Esophagus muscularis mucosa (tissue), 4 donors: ENCODE results near the gene COG7. TPM values are rescaled to one million over a fixed set of nuclear protein-coding genes. Genes with fewer than 3 reads are reported as not detected.

Experiments used
- DNase-seq: peaks from one replicate; pipeline ENCODE4 v3.0.0-alpha.2; 2017; ENCODE audit errors: extremely low spot score
- H3K27ac ChIP-seq, 4 donors: fragments of 200-600 bp; sonication (generic); replicated peaks in 1 of 4; 1 replicate in 3 of 4; 2 replicates in 1 of 4; pipeline ENCODE4 v1.5.1; 2016 to 2019; ENCODE audit warnings: mild to moderate bottlenecking in 1 of 4
- H3K27me3 ChIP-seq, 4 donors: fragments of 200-600 bp; sonication (generic); one replicate each; pipeline versions ENCODE4 v1.5.1 to v1.6.0; 2016 to 2019
- H3K36me3 ChIP-seq, 4 donors: fragments of 200-600 bp; sonication (generic); one replicate each; pipeline ENCODE4 v1.5.1; 2016 to 2019
- H3K4me1 ChIP-seq, 4 donors: fragments of 200-600 bp; sonication (generic); one replicate each; pipeline ENCODE4 v1.5.1; 2016 to 2019
- H3K4me3 ChIP-seq, 4 donors: fragments of 200-600 bp; sonication (generic); 1 replicate in 2 of 4; 2 replicates in 2 of 4; pipeline ENCODE4 v1.5.1; 2016 to 2019; ENCODE audit warnings: mild to moderate bottlenecking in 4 of 4, moderate library complexity in 1 of 4
- H3K9me3 ChIP-seq, 4 donors: fragments of 200-600 bp; sonication (generic); 1 replicate in 3 of 4; 2 replicates in 1 of 4; pipeline ENCODE4 v1.5.1; 2016 to 2019
- CTCF ChIP-seq, 3 experiments: fragments of 200-600 bp in 2 of 3; fragments of 450-650 bp in 1 of 3; sonication (generic) in 2 of 3; IDR thresholded peaks; one replicate each; pipeline ENCODE4 v1.5.1; 2017 to 2019; ENCODE audit warnings: antibody characterized with exemption in 3 of 3, mild to moderate bottlenecking in 2 of 3, moderate library complexity in 1 of 3
- EP300 ChIP-seq: sonication (generic); formaldehyde crosslinking; IDR thresholded peaks from one replicate; pipeline ENCODE4 v1.6.1; 2017; ENCODE audit warnings: antibody characterized with exemption
- POLR2A ChIP-seq: fragments of 450-650 bp; IDR thresholded peaks from one replicate; pipeline ENCODE4 v1.6.1; 2017; ENCODE audit warnings: antibody characterized with exemption, moderate library complexity, mild to moderate bottlenecking, low read depth
- POLR2AphosphoS5 ChIP-seq, 2 donors: sonication (generic); formaldehyde crosslinking; IDR thresholded peaks; one replicate each; pipeline ENCODE4 v1.6.1; 2017; ENCODE audit warnings: antibody characterized with exemption in 2 of 2
- WGBS: methylation state at CpG from one replicate; pipeline ENCODE4 v1.1.5; 2018; 5-methylcytosine and 5-hydroxymethylcytosine counted together
- intact Hi-C: fragments of 100-400 bp; cut with DNase I; formaldehyde crosslinking; loops from one replicate; pipeline ENCODE4 v1.15.1; 2023
- small RNA-seq, 3 donors: library from RNA; depleted of rRNA; stranded (forward); fragments of <200 nt; gene quantifications; one replicate each; pipeline ENCODE3, GENCODE V24; 2016
- total RNA-seq, 4 donors: library from RNA; depleted of rRNA; stranded (reverse); fragments of >200 nt; gene quantifications; one replicate each; pipeline versions ENCODE4 v1.1.0 to v1.2.1, GENCODE V29; 2016

The COG7 gene
- total RNA-seq, 4 donors from 2014 or later: 11.9 to 23.7 (median 15.1) TPM

DNA sequence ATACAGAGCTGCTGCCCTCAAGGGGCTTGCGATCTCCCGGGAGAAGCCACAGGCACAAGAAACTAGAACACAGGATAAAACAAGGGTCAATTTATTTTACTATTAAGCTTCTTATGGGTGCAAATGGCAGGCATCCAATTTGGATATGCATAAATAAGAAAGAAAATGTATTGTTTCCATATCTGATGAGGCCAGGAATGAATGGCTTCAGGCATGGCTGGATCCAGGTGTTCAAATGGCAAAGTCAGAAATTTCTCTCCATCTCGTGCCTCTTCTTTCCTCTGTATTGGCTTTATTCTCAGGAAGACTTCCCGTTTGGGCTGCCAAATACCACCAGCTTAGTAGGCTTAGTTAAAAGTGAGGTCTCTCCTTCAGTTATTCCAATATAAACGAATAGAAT is 107.8 kb downstream of the COG7 start:
- H3K27ac ChIP-seq: no peak overlapping the region
- TF ChIP-seq EP300: no peak
- TF ChIP-seq POLR2A: no peak
- no peak for TF ChIP-seq CTCF (IDR thresholded peaks at IDR 0.05)
- no peak for TF ChIP-seq POLR2AphosphoS5 (IDR thresholded peaks at IDR 0.05)
- 78% methylated on average over 5 of the region's 5 CpGs for WGBS
- no peak overlapping the region for H3K4me3 ChIP-seq
- no peaks in the 10 kb centered on the region for H3K36me3 ChIP-seq
- no peaks in the 10 kb centered on the region for H3K9me3 ChIP-seq
- intact Hi-C loops: no loop called here
- no peak for DNase-seq
- H3K27me3 ChIP-seq: peaks cover 0 to 10% (median 0%) of the 10 kb centered on the region in 4 donors
- no peaks in the 10 kb centered on the region for H3K4me1 ChIP-seq

GRCh38 chr16:23343643-23344612 is 109.1 kb downstream of the COG7 start:
- peaks cover 0 to 10% (median 0%) of the 10 kb centered on the region in 4 donors for H3K27me3 ChIP-seq
- no peak for TF ChIP-seq EP300
- TF ChIP-seq POLR2A: no peak
- TF ChIP-seq POLR2AphosphoS5 (IDR thresholded peaks at IDR 0.05): no peak
- TF ChIP-seq CTCF (IDR thresholded peaks at IDR 0.05): no peak
- 57% methylated on average over 5 of the region's 5 CpGs for WGBS
- no peak overlapping the region for H3K4me3 ChIP-seq
- DNase-seq: no peak
- intact Hi-C loops: no loop called here
- no peaks in the 10 kb centered on the region for H3K36me3 ChIP-seq
- no peaks in the 10 kb centered on the region for H3K9me3 ChIP-seq
- no peaks in the 10 kb centered on the region for H3K4me1 ChIP-seq
- H3K27ac ChIP-seq: no peak overlapping the region

DNA sequence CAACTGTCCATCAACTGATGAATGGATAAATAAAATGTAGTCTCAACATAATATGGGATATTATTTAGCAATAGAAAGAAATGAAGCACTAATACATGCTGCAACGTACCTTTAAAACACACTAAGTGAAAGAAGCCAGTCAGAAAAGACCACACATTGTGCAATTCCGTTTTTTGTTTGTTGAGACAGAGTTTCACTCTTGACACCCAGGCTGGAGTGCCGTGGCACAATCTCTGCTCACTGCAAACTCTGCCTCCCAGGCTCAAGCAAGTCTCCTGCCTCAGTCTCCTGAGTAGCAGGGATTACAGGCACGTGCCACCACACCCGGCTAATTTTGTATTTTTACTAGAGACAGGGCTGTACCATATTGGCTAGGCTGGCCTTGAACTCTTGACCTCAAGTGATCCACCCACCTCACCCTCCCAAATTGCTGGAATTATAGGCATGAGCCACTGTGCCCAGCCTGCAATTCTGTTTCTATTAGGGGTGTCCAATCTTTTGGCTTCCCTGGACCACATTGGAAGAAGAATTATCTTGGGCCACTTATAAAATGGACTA is 110.8 kb downstream of the COG7 start:
- no peak for DNase-seq
- H3K4me1 ChIP-seq: no peaks in the 10 kb centered on the region
- H3K9me3 ChIP-seq: no peaks in the 10 kb centered on the region
- 63% methylated on average over 5 of the region's 5 CpGs for WGBS
- intact Hi-C loops: no loop called here
- TF ChIP-seq POLR2A: no peak
- TF ChIP-seq POLR2AphosphoS5 (IDR thresholded peaks at IDR 0.05): no peak
- no peak for TF ChIP-seq EP300
- TF ChIP-seq CTCF (IDR thresholded peaks at IDR 0.05): no peak
- peaks cover 0 to 13% (median 0%) of the 10 kb centered on the region in 4 donors for H3K27me3 ChIP-seq
- no peak overlapping the region for H3K4me3 ChIP-seq
- H3K36me3 ChIP-seq: no peaks in the 10 kb centered on the region
- H3K27ac ChIP-seq: no peak overlapping the region

DNA sequence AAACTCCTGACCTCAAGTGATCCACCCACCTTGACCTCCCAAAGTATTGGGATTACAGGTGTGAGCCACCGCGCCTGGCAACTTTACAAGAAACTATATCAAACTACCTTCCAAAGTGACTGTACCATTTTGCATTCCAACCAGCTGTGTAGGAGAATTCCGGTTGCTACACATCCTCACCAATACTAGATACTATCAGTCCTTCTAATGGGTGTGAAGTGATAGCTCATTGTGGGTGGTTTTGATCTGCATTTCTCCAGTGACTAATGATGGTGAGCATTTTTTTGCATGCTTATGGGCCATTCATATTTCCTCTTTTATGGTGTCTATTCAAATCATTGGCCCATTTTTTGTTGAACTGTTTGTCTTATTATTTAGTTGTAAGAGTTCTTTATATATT is 113.2 kb downstream of the COG7 start:
- H3K27ac ChIP-seq: no peak overlapping the region
- no peaks in the 10 kb centered on the region for H3K4me1 ChIP-seq
- no peak for TF ChIP-seq POLR2A
- no peak for TF ChIP-seq POLR2AphosphoS5 (IDR thresholded peaks at IDR 0.05)
- no peak for TF ChIP-seq CTCF (IDR thresholded peaks at IDR 0.05)
- TF ChIP-seq EP300: no peak
- no peaks in the 10 kb centered on the region for H3K36me3 ChIP-seq
- H3K4me3 ChIP-seq: no peak overlapping the region
- WGBS: 93% methylated on average over 3 of the region's 3 CpGs
- H3K9me3 ChIP-seq: no peaks in the 10 kb centered on the region
- intact Hi-C loops: no loop called here
- no peak for DNase-seq
- peaks cover 0 to 18% (median 0%) of the 10 kb centered on the region in 4 donors for H3K27me3 ChIP-seq

Small RNA genes within 50 kb of the gene (small RNA-seq; reads per million reads assigned to genes)
- gene RF00072: 0 reads per million in 3 donors

Other genes with a start within 250 kb of the COG7 start
- 1 to 10 TPM; 1.2 to 4.2 (median 4.0) TPM for gene SCNN1B, start 150.9 kb downstream of the COG7 start, total RNA-seq
- 10 to 100 TPM; 20.3 to 37.3 (median 23.0) TPM for gene GGA2, start 57.3 kb upstream of the COG7 start, total RNA-seq
- gene EARS2, start 104.2 kb upstream of the COG7 start, total RNA-seq: 10 to 100 TPM; 14.2 to 24.4 (median 18.2) TPM
- gene UBFD1, start 104.5 kb upstream of the COG7 start, total RNA-seq: 10 to 100 TPM; 39.1 to 86.8 (median 65.5) TPM
- 100 to 1,000 TPM in 1 of 4 donors, 10 to 100 TPM in 3; 76.6 to 115 (median 84.4) TPM for gene NDUFAB1, start 143.1 kb upstream of the COG7 start, total RNA-seq
- 10 to 100 TPM in 1 of 4 donors, 1 to 10 TPM in 3; 6.9 to 13.3 (median 8.6) TPM for gene PALB2, start 188.1 kb upstream of the COG7 start, total RNA-seq
- gene DCTN5, start 188.3 kb upstream of the COG7 start, total RNA-seq: 10 to 100 TPM; 31.1 to 50.7 (median 37.0) TPM
- 1 to 10 TPM in 3 of 4 donors, under 1 TPM in 1; 0.42 to 2.1 (median 1.3) TPM for gene PLK1, start 225.7 kb upstream of the COG7 start, total RNA-seq